SH-SY5Y (cell line): Measurements from ENCODE around the gene SLC8A1.

ENCODE experiments used
- GATA2 ChIP-seq: IDR thresholded peaks from 2 replicates; pipeline ENCODE4 v1.6.1; 2011; ENCODE audit warnings: mild to moderate bottlenecking, low read depth, low read length
- GATA3 ChIP-seq: IDR thresholded peaks from 2 replicates; pipeline ENCODE4 v1.6.1; 2011; ENCODE audit warnings: low read depth, mild to moderate bottlenecking, low read length, moderate library complexity

SLC8A1 gene

GRCh38 chr2:40193670-40194026 is 258.2 kb downstream of the SLC8A1 start:
- peak; percentile 89 for TF ChIP-seq GATA2
- TF ChIP-seq GATA3 = peak; percentile 80

DNA sequence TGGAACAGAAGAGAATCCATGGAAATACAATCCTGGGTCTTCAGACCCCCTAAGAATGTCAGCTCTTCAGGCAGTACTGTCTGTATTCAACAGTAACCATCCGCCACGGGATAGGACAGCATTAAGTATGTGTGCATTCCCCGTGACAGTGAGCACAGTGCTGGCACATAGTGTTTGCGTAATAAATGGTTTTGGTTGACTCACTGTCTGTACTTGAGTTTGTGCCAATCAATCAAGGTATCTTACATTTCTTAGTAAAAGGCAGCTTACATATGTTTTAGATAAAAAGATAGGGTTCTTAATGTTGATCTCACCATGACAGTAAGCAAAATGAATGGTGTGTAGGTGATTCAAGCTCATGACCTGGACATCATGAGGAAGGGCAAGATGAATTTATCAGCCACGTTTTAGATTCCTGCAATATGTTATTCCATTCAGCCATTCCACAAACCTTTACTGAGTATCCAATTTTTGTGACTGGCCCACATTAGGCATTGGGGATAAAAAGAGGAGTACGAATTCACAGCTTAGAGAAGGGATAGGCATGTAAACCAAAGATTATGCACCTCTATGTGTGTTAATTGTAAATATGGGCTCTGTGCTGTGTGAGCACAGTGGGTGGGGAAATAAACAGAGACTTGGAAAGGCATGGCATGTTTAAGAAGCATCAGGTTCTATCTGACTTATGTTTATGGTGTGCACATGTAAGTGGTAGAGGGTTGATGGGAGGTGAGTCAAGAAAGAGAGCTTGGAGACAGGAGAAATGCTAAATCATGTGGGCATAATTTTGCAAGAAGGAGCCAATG is 258.8 kb downstream of the SLC8A1 start:
- TF ChIP-seq GATA3 (no peak), GATA2 (no peak)

DNA sequence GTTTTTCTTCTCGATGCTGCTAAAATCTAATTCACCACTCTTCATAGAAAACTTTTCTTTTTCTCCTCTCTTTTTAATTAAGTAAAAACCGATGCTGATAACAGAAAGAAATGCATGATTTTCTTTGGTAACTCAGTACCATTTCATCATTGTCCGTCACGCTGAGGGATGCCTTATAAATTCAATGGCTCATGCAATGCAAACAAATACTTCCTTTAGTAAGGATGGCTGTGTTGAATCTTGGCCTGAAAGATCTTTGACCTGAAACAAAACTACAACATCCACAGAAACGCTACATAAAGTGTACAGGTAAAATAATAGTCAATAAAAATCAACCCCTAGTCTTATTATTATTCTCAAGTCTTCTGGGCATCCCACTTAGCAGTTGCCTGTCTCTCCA is 261.4 kb downstream of the SLC8A1 start:
- TF ChIP-seq GATA2 (no peak), GATA3 (no peak)

- no peak for TF ChIP-seq GATA2
These were observed 262.0 kb downstream of the SLC8A1 start for GRCh38 chr2:40189881-40190280.

DNA sequence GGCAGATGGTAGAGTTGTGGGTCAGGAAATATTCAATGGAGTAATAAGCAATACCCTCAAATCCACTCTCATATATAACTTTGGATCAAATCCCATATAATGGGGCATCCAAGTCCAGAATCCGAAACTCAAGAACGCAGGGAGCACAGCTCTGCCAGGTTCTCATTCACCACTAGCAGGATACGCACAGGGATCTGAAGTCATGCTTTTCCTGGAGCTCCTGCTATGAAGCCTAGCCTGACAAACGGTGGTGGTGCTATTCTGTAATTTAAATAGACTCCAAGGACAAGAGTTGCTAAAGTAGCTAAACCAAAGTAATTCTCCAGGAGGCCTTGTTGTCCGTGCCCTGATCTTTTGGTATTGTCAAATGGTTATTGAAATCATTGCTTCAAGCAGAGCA is 264.8 kb downstream of the SLC8A1 start:
- no peak for TF ChIP-seq GATA2
- TF ChIP-seq GATA3 = no peak

DNA sequence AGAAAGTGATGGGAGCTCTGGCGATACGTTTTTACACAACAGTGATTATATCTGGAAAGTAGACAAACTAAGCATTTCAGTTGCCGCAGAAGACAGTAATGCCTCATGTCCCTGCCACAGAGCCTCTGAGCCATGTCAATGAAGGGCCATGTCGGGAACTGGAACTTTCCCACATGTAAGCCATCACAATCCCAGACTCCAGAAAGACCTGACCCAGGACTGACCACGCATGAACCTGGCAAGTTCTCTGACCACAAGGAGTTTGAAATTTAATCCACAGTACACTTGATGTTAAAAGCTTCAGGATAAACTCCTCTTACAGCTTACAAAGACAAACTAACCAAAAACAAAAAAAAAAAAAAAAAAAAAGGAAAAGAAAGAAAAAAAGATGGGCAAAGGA is 267.3 kb downstream of the SLC8A1 start:
- no peak for TF ChIP-seq GATA2
- TF ChIP-seq GATA3 = no peak

GRCh38 chr2:40181855-40182254 is 270.0 kb downstream of the SLC8A1 start:
- TF ChIP-seq GATA3 (no peak), GATA2 (no peak)

GRCh38 chr2:40179801-40180200 is 272.1 kb downstream of the SLC8A1 start:
- TF ChIP-seq GATA2 (no peak), GATA3 (no peak)

DNA sequence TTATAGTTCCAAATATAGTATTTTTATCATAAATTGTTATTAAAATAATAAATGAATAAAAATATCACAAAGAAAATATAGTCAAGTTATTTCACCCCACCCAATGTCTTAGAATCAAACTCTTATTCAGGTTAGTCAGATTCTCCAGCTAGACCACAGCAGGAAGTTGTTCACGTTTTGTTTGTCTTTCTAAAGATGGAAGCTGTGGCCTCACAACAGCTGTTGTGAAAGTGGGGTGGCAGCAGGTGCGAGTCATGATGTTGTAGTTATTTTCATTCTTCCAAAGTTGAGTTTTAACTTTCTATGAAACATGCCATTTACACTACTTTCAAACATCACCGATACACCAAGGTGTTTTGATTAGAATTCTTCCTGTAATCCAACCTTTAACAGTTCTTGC is 272.9 kb downstream of the SLC8A1 start:
- no peak for TF ChIP-seq GATA2
- TF ChIP-seq GATA3 = no peak

DNA sequence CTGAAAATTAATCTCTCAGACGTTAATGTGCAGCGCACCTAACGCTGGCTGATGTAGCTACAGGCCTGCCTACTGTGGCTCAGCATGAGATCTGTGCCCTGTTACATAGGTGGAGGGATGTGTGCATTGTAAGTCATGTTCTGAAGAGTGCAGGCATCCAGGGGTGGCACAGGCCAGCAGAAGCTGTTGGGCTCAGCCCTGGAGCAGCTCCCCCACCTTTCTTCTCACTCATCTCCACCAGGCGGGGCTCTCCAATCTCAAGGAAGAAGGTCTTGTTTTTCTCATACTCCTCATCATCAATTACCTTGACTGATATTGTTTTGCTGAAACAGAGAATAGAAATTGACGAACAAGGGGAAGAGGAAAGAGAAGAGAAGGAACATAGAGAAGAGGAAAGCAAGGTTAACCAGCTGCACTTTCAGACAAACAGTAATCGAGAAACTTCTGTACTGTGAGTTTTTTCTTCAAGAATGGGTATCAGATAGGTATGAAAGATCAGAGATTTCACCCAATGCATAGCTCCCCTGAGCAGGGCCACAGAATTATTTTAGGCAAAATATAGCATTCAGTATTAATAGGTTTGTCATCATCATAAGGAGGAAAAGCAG is 273.6 kb downstream of the SLC8A1 start:
- no peak for TF ChIP-seq GATA2
- TF ChIP-seq GATA3 = no peak

DNA sequence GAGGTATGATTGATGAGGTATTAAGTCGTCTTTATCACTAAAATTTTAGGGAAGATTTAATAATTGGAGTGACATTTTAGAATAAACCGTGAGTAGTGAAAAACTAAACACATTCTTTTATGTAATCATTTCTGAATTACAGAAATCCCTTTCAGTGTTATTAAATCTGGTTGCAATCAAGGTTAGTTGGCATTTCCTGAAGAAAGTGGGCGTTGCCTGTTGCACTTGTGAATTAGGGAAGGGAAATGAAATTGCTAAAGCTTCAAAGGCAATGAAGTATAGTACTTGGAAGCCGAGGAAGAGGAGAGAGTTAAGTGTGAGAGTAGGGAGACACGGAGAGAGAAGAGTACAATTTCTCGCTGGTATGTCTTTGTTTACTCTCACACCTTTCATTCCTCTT is 274.5 kb downstream of the SLC8A1 start:
- no peak for TF ChIP-seq GATA3

- TF ChIP-seq GATA2 (no peak), GATA3 (no peak)
These were observed 278.6 kb downstream of the SLC8A1 start for GRCh38 chr2:40173276-40173675.

- no peak for TF ChIP-seq GATA3
- TF ChIP-seq GATA2 = no peak
These were observed 282.0 kb downstream of the SLC8A1 start for GRCh38 chr2:40169856-40170255.

- TF ChIP-seq GATA2 (peak; percentile 49; the same call in 1 of the 2 replicates), GATA3 (no peak)
These were observed 282.5 kb downstream of the SLC8A1 start for GRCh38 chr2:40169430-40169829.

DNA sequence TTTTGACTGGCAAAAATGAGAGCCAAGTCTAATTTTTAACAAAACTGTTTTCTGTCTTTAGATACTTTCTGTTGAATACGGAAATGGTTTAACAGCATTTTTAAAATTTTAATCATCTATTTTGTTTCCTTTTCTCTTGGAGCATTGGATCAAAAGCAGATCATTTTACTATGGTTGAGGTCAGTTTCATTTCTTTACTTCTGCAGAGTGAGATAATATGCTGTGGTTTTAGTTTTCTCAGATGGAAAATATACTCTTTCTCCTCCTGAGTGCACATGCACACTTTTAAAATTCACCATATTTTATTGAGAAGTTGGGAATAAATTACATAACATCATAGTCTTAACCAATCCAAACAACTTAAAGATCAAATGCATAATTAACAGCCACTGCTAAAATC is 283.3 kb downstream of the SLC8A1 start:
- TF ChIP-seq GATA2 (no peak), GATA3 (no peak)
